Renal cortex interstitium (tissue), 11 donors: ENCODE measurements around the gene ACSS1. TPM values are rescaled to one million over a fixed set of nuclear protein-coding genes. Genes with fewer than 3 reads are reported as not detected.
"Not testable (repeated sequence)": the region's sequence is repeated elsewhere in the genome, so short reads cannot be mapped to it uniquely, and the experiment has no call there.

ENCODE experiments used
- DNase-seq, 11 donors: peaks; one replicate each; pipeline ENCODE4 v3.0.0-alpha.2; 2013; ENCODE audit warnings: low read depth in 9 of 11, low spot score in 4 of 11; ENCODE audit errors: extremely low read depth in 1 of 11
- polyA plus RNA-seq, 3 donors: library from polyadenylated mRNA; unstranded; fragments of 120-200 nt; gene quantifications; one replicate each; pipeline ENCODE4 v1.2.1, GENCODE V29; 2013; ENCODE audit not compliant: insufficient read length in 3 of 3

ACSS1 gene
- polyA plus RNA-seq, 3 donors: 26.9 to 32.1 (median 27.1) TPM

DNA sequence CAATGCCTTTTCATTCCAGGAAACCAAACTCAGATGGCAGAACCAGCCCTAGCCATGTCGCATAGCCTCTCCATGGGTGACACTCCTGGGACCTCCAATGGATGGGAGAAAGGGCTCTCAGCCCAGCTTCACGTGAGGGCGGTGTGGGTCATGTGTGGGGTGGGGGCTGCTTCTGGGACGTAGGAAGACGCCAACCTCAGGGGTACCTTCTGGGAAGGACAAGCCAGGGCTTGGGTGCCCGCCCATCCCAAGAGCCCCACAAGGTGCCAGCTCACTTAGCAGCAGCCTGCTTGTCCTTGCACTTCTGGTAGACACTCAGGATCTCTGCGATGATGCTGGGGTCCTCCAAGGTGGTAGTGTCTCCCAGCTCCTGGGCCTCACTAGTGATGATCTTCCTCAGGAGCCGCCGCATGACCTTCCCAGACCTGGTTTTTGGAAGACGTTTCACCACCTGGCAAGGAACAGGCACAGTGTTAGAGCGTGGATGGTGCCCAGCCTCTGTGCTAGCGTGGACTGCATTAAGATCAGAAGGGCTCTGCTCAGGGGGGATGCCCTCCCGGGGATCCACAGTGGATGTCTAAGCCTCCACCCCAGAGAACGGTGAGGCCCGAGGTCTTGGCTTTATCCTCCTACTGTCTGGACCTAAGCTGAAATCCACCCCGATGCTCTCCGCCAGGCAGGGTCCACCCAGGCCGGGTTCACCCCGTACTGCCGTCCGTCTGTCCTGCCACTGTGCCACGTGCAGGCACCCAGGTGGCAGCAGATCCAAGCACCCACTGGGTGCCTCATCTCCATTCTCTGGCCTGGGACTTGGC is 50.2 kb downstream of the ACSS1 start:
- DNase-seq: no peak

DNA sequence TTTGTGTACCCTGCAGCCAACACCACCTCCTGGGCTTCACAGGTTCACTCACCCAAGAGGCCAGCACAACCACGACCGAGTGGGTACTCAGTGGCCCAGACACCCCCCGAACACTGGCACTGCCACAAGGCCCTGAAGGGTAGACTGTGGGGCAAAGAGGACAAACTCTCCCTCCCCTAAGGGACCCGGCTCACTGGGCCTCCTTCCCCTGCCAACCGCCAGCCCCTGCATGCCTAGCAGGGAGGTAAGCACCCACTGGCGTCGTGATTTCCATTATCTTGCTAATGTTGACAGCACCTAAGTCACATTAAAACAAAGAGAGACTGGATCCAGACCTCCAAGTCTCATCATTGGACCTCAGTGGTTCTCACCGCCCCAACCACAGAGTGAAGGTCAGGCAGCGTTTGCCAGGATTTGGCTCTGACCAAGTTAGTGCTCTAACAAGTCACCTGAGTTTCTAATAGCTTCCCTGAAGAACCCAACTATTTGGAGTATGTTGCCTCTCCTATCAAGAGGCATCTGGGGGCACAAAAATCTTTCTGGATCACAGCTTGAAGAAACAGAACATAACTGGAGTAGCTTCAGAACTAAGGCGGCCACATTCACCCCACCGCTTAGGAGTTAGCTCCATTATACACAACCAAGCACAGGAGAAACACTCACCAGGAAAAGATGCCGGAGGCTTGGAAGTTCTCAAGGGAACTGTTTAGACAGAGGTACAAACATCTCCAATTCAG is 51.3 kb downstream of the ACSS1 start:
- no peak for DNase-seq

DNA sequence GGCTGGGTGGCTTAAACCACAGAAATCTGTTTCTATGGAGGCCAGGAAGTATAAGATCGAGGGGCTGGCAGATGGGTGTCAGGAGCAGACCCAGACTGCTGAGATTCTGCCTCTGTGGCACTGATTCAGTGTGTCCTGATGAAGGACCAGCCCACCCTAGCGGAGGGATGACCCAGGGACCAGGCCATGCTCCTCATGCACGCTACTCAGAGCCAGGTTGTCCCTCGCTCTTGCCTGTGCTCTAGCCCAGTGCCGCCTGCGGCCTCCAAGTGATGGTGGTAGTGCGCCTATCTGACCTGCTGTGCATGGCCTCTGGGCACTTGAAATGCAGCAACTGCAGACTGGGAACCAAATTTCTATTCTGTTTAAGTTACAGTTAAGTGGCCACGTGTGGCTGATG is 52.3 kb downstream of the ACSS1 start:
- DNase-seq: no peak

DNA sequence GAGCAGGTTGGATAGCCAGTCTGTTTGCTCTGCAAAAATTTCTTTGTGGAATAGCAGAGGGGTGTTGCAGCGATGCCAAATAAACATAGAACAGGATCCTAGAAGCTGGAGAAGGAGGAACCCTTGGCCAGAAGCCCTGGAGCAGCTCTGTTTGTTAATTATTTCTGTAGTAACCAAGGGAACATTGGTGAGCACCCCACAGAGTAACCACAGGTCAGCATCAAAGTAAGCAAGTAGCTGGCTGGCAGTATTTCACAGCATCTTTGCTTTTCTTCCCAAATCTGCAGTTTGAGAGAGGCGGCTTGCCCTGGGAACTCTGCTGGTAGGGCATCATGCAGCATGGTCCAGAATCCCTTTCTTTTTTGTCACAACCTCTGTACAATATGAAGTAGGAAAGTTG is 52.7 kb downstream of the ACSS1 start:
- peak in 1 of 11 donors; percentile 20 for DNase-seq

DNA sequence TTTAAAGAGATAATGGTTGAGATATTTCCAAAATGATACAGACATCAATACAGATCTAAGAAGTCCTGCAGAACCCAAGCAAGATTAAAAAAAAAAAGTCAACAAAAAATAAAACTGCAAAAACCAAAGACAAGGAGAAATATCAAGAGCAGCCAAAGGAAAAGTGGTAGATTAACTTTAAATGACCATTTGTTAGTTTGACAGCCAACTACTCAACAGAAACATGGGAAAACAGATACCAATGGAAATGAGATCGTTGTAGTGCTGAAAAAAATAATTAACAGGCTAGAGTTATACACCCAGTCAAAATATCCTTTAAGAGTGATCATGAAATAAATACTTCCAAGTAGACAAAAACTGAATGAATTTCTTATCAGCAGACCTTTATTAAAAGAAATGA is 54.9 kb downstream of the ACSS1 start:
- no peak for DNase-seq

DNA sequence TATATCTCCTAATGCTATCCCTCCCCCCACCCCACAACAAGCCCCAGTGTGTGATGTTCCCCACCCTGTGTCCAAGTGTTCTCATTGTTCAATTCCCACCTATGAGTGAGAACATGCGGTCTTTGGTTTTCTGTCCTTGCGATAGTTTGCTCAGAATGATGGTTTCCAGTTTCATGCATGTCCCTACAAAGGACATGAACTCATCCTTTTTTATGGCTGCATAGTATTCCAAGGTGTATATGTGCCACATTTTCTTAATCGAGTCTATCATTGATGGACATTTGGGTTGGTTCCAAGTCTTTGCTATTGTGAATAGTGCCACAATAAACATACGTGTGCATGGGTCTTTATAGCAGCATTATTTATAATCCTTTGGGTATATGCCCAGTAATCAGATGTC is 56.6 kb downstream of the ACSS1 start:
- DNase-seq: not testable (repeated sequence)

DNA sequence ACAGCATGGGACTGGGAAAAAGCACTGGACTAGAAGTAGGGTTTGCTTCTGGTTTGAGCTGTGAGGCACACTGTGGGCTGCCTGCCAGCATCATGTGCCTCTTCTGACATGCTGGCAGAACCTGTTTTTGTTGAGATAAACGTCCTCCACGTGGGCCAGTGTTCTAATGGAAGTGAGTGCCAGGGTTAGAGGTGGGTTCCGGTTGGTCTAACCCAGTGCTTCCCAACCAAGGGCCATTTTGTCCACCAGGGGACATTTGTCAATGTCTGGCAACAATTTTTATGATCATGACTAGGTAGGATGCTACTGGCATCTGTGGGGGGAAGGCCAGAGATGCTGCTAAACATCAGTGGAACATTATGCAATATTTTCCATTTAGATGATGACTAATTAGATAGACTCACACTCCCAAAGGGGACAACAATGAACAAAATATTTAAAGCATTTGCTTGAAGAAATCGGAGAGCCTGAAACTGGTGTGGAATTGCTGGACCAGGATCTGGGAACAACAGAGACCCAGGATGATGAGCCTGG is 57.6 kb downstream of the ACSS1 start:
- peak in 1 of 11 donors; percentile 27 for DNase-seq

DNA sequence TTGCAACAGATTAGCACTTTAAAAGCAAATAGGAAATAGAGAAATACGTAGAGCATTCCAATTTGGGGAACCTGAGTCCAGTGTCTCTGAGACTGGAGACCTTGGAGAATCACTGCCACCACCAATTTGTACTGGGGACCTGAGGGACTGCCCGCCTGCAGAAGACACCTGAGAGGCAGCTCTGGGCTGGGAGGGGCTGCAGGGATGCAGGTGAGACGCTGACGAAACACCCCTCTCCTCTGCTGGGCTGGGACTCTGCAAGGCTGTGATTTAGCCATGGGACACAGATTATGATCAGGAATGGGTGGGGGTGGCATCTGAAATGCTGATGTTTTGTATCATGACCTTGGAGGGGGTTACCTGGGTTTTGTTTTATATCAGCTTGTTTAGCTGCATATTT is 58.4 kb downstream of the ACSS1 start:
- DNase-seq: no peak

DNA sequence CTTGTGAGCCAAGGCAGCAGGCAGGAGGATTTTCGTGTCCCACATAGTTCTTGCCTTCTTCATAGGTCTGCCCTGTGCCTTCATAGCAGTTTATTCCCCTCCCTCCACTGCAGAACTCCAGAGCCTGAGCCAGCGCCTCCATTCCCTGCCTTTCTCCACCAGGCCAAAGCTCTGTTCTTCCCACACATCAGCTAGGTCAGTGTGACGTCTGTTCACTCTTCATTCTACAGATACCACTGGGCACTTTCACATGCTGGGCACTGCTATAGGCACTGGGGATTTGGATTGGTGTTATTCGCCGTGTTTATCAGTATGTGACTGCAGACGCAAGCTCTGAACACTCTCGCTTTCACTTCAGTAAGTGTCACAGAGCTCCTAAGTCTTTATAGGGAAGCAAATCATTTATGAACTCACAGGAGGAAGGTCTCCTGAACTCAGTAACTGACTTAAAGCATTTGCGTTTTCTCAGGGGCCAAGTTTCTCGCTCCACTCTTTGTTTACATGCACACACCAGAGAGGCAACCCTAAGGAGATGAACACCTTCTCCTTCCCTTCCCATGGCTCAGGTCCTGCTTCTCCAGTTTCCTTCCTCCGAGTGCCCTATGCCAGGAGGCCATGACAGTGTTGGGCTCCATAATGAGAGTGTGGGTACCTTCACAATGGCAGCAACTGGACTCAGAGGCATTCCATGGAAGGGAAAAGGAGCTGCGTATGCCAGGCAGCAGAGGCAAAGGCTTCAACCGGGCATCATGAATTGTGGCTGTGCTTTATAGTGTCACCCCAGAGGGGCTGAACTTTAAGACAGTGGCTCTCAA is 59.1 kb downstream of the ACSS1 start:
- DNase-seq: no peak

DNA sequence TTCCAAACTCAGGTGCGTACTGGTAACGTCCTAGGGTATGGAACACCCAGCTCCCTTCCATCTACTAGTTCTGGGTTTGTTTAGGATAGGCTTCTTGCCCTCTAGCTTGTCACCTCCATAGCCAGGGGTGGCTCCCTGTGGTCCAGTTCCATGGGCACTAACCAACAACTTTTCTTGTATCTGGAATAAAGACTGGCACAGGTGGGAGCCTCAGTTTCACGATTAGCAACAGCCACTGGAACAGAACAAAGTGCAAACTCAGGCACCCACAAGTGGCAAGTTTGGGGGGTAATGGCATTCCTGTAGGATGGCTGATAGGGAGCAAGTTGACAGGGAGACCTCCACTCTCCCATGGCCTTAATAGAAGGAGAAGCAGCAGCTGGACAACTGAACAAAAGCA is 59.8 kb downstream of the ACSS1 start:
- DNase-seq: no peak

DNA sequence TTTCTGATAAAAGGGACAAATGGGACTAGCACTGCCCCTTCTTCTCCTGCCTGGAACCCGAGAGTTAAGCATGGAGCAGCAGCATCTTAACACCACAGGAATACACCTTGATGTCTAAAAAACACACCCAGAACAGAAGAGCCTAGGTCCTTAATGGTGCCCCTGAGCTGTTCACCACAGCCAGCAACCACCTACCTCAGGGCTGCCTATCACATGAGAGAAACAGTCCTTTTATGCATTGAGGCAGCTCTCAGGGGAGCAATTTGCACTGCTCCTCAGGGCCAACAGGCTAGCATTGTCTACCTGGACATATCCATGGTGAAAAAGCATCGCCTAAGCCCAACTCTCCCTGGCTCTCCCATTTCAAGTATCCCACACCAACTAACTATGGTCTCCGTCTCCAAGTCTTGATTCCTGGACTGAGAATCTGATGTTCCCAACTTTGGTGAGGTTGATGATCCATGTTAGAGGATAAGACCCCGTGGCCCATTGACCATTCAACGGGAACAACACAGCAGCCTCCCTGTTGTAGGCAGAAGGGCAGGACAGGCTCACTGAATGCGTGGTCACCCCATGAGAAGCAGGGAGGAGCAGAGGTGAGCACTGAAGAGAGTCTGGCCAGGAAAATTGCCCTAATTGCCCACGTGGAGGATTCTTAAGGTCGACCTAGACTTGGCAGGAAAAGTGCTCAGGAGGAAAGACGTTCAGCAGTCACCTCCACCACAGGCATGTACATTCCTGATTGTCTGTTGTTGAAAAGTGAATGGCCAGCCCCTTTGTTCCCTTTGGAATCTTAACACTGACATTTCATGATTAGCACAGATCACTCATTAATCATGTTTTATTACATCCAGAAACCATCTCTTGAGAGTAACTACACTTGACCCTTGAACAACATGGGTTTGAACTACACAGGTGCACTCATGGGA is 61.2 kb downstream of the ACSS1 start:
- DNase-seq: no peak

DNA sequence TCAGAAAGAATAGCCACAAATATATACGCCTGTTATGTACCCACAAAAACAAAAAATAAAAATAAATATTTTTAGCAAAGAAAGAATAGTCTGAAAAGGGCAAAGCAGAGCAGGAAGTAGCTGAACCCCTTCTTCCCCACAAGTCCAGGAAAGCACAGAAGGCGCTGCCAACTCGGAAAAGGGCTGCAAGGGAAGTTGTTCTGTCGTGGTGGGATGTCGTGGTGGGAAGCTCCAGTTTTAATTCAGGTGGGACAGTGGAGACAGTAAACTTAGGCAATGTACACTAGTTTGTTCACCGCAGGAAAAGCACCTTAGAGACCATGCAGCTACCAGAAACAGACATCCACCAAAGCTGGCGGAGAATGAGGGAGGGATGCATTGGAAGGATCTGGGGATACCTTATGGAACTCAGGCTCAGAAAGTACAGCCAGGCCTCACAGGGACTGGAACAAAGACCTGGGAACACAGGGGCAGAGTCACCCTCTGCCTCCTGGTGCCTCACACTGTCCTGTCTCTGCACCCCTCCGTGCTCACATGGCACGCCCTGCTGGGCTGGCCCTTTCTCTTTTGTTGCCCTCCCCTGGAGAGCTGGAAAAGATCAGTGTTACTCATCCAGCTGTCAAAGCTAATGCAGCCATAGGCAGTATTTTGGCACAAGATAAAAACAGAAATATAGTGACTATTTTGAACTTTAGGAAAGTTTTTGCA is 62.0 kb downstream of the ACSS1 start:
- no peak for DNase-seq

DNA sequence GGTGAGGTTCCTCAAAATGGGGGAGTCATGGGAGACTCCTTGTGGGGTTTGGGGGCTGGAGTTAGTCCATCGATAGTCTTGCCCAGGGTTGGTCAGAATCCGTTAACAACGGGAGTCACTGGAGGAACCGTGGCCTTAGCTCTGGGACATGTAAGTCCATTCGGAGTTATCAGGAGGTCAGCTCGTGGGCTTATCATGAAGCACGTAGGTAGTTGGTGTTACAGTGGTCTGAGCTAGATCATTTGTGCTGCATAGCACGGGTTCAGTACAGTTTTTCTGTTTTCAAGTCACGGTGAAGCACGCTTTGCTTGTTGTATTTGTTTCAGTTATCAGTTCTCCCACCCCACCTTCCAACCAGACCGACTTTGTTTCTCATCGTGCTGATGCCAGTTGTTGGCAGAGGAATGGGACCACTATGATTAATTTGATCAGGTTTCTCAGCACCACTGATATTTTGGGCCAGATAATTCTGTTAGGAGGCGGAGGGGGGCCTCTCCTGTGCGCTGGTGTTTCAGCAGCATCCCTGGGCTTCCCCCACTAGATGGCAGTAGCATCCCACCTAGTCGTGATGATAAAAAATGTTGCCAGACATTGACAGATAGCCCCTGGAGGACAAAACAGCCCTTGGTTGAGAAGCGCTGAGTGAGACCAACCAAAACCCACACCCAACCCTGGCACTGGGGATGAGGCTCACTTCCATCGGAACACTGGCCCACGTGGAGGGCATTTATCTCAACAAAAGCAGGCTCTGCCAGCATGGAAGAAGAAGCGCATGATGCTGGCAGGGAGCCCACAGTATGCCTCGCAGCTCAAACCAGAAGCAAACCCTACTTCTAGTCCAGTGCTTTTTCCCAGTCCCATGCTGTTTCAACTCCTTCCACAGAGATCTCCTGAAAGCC is 63.2 kb downstream of the ACSS1 start:
- peak in 8 of 11 donors; percentile 58 to 78 (median 66) for DNase-seq

DNA sequence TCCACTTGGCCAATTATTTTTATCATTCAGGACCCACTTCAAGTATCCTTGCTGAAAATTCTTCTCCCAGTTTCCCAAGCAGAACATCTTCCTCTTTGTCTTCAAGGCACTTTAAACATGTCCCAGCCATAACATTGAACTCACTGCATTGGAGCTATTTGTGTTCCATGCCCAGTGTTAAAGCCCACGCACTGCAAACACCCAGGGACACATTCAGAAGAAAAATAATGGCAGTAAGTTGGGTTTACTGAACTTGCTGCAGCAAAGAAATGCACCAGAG is 63.8 kb downstream of the ACSS1 start:
- DNase-seq: no peak

DNA sequence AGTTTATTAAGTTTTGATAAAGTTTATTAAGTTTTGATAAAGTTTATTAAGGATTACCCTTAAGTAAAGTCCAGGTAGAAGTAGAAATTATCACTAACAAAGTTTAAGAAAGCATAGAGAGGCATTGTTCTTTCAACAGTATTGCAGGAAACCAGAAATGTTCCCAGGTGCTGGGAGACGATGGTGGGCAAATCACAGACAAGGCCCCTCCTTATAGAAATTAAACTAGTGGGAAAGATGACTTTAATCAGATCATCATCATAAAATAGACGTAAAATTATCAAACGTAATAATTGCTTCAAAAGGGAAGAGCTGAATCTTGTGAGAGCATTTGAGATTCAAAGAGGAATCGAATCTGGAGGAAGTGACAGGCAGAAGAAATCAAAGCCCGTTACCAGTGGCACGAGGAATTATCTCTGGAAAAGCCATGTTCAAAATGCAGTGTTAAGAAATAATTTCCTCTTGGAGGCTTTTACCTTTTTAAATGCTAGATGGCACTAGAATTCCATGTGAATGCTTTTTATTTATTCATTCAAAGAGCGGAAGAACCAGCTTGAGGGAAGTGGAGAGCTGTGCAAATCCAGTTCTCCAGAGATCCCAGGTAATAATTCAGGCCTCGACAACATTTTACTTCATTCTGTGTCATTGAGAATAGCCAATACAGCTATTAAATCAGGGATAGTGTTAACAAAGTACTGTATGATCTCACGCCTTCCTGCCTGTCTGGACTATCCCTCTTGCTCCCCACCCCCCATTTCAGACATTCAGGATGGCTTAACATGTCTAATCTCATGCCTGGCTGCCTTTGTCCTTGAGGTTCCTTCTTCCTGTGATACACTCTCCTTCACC is 64.4 kb downstream of the ACSS1 start:
- DNase-seq: peak in 2 of 11 donors; percentile 23 to 51

DNA sequence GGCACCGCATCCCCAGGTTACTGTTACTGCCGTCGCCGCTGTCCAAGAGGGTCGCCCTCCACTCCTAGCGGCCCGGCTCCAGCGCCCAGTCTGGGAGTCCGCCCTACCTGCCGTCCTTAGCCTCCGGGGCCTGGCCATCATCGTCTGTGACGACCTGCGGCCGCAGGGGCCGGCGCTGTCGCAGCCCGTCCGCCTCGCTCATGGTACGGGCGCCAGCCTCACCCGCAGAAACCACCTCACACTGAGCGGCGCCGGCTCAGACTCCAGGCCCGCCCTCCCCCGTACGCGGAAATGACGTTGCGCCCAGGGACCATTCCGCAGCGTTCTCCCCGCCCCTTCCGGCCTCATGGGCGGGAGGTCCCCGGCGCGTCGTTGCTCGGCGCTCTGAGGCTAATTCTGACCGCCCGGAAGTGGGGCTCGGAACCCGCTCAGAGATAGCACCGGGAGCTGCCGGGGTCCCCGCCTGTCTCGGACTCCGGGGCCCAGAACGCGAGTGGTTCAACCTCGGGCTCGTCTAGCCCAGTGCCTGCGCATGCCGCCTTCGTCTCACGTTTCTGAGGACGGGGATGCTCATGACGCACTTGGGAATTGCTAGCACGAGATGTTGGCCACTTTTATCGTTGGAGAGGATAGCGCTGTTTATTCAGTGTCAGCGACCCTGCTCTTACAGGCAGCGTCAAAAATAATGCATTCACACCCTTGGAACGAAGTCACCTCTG is 65.3 kb downstream of the ACSS1 start, which contains the start of gene APMAP:
APMAP (minus strand) TSS at position 265 of the 719 bp plus-strand sequence; CDS start at position 202, 63 bp downstream.
- peak; percentile 81 to 94 (median 91) for DNase-seq
